Measurements from ENCODE around the gene ATP6V1G2.

Gene ATP6V1G2

DNA sequence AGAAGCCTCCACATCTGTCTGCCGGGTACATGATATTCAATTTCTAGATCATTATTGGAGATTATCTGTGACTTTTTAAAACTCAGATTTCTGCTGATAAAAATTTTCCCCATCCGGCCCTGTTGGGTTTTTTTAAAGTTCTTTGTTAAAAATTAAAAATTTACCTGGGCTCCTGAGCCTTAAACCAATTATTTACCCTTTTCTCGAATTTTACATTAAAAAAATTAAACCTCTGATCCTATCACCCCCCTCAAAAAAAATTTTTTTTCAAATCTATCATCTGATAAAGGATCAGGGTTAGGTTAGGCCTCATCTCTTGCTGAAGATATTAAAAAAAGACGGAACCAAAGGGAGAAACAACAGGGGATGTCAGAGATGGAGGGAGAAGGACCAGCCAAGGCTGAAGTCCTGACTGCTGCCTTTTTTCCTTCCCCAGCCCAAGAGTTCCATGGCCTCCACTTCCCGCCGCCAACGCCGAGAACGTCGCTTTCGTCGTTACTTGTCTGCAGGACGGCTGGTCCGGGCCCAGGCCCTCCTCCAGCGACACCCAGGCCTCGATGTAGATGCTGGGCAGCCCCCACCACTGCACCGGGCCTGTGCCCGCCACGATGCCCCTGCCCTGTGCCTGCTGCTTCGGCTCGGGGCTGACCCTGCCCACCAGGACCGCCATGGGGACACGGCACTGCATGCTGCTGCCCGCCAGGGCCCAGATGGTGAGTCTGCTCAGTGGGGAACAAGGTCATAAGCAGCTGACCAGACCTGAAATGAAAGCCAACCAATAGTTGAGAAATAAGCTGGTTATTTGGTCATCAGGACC lies 1.5 kb upstream of the ATP6V1G2 start:
- no peak for DNase-seq (ENCODE audit: low spot score)

DNA sequence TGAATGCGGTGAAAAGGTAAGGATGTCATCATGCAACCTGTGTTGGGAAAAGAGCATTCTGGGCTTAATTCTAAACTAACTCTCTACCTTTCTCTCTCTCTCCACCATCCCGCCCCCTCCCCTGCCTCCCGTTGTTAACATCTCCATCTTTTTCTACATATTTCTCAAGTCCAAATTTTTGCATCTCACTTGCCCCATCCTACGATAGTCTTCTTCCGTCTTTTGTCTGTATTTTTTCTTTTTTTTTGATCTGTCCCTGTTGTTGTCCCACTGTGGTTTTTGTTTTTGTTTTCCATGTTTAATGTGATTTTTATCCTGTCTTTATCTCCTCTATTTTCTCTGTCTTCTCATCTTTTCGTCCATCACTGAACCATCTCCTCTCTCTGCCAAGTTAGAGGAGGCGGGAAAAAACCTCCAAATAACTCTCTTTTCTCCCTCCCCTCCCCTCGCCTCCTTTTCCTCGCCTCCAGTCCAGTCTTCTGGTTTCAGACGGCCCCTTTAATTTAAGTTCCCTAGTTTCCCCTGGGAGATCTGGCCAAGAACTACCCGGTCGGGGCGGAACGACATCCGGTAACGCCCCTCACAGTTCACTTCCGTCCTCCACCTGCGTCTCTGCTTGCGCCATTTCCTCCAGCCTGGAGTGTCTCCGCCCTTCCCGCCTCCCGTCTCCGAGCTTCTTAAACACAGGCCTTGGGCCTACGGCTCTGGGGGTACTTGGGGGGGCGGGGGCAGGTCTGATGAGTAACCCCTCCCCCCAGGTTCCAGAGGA lies 734 bp upstream of the ATP6V1G2 start, which contains the start of gene NFKBIL1:
NFKBIL1 (plus strand) TSS at position 651 of the 769 bp plus-strand sequence; CDS start at position 738, 87 bp downstream.
- DNase-seq (ENCODE audit: low spot score) = peak; percentile 90

DNA sequence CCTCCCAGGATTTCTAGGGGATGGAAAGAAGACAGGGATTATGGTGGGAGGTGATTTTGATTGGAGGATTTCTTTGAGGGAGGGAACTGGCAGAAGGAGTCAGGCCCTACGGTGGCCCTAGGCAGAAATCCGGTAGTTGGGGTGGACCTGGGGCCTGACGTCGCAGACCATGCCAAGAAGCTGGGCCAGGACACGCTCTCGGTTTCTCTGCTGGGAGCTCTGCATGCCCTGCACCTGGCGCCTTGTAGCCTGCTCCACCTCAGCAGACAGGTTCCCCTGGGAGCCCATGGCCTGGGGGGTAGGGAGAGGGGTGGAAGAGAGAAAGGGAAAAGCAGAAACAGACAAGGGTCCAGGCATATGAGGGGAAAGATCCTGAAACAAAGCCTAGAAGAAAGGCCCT lies 1.1 kb downstream of the ATP6V1G2 start:
- no peak for DNase-seq (ENCODE audit: low spot score)

DNA sequence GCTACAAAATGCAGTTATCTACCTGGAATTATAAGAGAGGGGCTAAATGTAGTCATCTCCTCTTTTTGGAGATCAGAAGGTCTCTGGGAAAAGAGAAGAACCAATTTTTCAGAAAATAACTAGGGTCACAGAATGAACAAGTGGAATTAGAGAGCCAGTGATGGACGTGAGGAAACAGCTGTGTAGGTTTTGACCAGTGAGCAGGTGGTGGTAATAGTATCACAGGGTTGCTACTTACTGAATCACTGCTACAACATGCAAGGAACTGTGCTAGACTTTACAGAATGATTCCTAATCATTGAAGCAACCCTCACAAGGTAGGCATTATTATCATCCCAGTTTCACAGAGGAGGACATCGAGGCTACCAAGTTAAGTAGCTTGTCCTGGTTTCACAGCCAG lies 1.7 kb downstream of the ATP6V1G2 start:
- no peak for DNase-seq (ENCODE audit: low spot score)

DNA sequence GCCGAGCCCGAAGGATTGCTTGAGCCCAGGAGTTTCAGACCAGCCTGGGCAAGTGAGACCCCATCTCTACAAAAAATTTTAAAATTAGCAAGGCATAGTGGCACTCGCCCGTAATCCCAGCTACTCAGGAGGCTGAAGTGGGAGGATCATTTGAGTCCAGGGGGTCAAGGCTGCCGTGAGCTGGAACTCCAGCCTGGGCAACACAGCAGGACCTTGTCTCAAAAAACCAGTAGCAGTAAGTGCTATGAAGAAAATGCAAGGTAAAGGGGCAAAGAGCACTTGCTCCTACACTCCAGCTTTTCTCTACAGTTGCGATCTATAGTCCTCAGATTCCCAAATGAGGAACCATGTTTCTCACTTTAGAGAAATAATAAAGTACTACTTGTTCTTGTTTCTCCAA lies 2.8 kb downstream of the ATP6V1G2 start:
- no peak for DNase-seq (ENCODE audit: low spot score)

DNA sequence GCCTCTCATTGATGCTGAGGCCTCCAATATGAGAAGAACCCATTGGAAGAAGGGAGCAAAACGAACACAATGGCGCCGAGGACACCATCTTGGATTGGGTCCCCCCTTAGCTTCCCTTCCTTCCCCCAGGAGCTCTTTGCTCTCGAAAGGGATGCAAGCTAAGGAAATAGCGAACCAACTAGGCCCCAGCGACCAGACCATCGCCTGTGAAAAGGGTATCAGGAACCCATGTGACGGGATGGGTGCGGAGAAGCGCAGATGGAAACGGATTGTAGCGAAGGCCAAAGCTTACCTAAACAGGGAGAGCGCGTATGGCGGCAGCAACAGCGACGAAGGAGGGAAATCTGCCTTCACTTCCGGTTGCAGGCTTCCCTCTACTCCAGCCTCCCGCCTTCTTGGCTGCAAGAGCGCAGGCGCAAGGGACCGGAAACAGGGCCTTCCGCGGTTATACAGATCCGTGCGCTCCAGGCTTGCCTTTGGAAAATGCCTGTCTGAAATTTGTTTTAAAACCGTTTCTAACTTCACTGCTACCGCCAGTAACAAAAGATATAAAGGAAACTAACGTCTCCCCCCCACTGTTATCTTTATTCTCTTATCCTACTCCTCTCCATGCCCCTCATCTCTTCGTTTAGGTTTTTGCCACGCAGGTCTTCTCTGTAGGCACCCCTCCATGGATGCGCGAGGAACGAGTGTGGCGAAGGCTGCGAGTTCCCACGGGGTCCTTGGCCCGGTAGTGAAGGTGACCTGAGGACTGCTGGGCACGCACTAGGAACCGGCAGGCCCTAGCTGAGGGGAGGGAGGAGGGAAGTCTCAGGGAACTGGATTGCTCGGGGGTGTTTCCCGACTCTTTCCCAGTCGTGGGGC lies 4.5 kb downstream of the ATP6V1G2 start, which contains the start of gene DDX39B:
DDX39B (minus strand) TSS at position 346 of the 864 bp plus-strand sequence. CDS start 1,471 bp downstream, outside the sequence.
- peak; percentile 96 for DNase-seq (ENCODE audit: low spot score)

DNA sequence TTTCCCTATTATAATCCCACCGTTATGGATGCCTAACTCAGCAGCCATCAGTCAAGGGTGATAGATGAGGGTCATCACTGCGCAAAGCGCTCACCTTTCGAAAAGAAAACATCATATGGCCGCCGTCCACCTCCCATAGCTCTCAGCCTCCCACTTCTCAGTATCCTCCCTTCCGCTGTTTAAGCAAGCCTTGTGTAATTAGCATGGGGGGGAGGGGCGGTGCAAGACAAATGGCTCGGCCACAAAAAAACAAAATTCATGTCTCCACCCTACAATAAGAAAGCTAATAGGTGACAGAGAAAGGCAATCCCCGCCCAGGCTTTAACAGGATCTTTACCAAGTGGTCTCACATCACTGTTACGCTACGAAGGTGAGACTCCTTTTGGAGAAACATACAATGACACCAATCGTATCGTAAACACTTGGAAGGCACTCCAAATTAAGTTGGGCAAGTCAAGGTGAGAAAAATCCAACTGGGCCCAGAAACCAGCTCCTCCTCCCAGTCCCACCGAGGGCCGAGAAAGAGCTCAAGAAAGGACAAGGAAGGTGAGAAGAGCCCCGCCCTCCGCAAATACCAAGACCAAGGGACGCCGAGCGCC lies 5.2 kb downstream of the ATP6V1G2 start:
- peak; percentile 82 for DNase-seq (ENCODE audit: low spot score)

DNA sequence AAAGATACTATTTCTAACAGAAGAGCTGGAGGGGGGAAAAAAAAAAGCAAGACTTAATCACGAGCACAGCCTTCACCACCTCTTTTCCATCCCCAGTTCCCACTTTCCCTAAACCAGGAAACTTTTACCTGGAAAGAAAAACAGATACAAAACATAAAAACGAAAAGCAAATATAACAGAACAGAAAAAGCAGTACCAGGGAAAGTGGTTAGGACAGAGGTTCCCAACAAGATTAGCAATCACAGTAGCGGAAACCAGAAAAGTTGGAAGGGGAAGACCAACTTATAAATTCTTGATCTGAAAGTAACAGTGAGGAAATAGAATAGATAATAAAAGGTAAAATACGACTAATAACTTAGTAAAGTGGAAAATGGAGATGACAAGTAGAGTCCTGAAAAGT lies 5.8 kb downstream of the ATP6V1G2 start:
- no peak for DNase-seq (ENCODE audit: low spot score)

DNA sequence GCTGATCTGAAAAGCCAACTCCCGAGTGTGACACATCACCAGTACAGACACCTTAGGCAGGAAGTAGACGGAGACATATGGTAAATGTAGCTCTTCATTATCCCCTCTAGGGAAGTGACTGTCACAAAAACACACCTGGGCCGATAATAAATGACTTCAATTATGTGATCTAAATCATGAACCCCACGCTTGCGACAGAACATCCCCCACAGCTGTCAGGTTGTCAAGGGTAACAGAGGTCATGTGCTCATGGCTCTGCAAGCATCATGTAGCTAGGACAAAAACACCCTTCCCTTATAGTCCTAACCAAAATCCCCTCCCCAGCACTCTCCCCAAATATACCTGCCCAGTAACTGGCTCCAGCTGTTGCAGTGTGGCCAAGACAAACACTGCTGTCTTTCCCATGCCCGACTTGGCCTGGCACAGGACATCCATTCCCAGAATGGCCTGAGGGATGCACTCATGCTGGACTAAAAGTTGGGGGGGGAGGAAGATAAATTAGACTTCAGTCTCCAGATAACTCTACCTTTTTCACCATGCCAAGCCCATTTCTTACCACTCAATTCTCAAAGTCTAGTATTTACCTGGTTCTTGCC lies 7.5 kb downstream of the ATP6V1G2 start:
- peak; percentile 44 for DNase-seq (ENCODE audit: low spot score)

DNA sequence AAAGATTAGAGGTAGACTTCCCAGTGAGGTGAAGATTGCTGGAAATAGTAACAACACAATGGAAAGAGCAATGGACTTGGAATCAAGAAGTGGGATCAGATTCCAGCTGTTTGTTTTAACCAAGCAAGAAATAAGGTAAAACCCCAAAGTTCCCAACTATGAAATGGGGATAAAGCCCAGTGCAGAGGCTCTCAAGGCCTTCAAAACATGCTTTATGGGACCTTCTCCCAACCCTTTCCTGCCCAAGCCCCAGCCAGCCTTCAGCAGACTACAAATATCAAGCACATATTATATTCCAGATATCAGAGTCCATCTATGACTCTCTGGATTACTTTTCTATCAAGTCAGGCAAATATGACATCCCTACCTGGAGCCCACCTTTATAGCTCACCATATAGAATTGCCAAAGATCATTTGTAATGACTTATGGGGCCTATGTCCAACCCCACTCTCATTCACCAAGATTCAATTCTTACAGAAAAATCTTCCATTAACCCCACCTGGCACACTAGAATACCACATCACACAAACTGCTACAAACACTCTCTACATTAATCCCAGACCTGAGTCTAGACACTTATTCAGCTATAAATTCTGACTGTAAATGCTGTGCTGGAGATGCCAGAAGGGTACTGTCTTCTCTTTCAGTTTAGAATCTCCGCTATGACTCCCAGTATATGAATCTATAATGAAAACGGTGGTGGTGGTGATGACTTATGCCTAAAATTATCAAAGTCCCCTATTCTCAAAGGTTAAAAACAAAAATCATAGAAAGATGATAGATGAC lies 10.7 kb downstream of the ATP6V1G2 start:
- DNase-seq (ENCODE audit: low spot score) = no peak

DNA sequence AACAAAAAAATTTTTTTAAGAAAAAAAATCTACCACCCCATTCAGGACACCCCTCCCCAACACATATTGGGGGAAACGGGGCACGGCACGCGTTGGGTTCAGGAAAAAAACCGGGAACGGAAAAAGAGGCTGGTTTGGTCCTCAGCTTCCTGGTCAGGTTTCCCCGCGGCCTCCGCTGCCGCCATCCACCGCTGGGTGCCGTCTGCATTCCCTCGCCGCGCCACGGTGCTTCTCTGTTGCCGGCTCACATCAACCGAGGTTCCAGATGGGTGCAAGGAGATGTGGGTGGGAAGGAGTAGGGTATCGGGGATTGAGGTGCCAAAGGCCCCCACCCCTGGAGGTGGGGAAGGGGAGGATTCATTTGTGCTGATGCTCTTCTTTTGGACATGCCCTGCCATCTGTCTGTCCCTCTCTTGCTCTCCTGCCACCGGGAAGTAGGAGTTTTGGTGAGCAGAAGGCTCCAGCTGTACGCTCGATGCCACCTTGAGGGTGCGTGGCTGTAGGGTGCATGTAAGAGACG lies 11.8 kb downstream of the ATP6V1G2 start:
- no peak for DNase-seq (ENCODE audit: low spot score)

DNA sequence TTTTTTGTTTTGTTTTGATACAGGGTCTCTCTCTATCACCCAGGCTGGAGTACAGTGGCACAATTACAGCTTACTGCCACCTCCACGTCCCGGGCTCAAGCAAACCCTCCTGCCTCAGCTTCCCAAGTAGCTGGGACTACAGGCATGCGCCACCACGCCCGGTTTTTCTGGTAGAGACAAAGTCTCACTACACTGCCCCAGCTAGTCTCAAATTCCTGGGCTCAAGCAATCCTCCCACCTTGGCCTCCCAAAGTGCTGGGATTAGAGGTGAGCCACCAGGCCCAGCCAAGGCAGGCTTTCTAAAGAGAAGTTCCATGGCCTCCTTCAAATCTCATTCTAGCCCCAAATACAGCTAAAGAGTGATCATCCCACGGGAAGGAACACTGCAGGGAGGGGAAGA lies 12.4 kb downstream of the ATP6V1G2 start:
- DNase-seq (ENCODE audit: low spot score) = no peak

DNA sequence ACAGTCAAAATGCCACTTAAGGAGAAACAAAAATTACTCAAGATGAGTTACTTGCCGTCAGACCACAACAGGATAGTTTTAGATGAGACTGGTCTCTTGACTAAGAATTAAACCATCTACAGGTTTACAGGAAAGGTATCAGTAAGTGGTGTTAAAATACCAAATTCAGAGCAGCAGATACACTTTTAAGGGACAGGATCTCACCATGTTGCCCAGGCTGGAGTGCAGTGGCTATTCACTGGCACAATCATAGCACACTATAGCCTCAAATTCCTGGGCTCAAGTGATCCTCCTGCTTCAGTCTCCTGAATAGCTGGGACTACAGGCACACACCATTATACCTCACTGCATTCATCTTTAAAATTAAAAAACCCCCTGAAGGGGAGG lies 13.0 kb downstream of the ATP6V1G2 start:
- no peak for DNase-seq (ENCODE audit: low spot score)

DNA sequence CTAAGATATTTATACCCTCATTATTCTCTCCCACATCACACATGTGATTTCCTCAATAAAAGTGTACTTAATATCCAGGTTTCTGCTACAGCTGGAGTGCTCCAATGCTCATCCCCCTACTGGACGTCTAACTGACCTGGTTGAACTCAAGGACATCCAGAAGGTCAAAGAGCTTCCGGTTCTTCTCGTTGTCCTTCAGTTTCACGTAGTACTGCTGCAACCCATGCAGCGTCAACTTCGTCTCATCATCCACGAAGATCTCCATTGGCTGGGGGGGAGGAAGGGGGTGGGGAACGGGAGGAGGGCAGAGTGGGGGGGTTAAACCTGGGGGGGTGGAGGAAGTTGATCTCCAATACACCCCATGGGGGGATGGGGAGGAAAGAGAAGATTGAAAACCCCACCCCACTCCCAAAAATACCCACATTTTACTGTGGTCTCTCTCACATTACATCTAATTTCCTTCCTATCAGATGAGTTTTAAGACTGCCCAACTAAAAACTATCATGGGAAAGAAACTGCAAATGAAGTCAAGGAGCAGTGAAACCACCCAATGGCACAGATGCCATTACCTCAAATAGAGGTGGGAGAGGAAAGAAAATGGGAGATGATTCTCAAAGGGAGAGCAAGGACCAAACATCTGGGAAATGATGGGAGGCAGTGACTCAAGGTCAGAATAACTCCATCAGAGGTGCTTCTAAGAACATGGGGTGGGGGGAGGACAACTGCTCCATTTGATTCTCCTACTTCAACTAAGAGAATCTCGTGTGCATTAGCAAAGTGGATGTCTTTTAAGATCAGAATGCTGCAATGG lies 13.6 kb downstream of the ATP6V1G2 start:
- no peak for DNase-seq (ENCODE audit: low spot score)

DNA sequence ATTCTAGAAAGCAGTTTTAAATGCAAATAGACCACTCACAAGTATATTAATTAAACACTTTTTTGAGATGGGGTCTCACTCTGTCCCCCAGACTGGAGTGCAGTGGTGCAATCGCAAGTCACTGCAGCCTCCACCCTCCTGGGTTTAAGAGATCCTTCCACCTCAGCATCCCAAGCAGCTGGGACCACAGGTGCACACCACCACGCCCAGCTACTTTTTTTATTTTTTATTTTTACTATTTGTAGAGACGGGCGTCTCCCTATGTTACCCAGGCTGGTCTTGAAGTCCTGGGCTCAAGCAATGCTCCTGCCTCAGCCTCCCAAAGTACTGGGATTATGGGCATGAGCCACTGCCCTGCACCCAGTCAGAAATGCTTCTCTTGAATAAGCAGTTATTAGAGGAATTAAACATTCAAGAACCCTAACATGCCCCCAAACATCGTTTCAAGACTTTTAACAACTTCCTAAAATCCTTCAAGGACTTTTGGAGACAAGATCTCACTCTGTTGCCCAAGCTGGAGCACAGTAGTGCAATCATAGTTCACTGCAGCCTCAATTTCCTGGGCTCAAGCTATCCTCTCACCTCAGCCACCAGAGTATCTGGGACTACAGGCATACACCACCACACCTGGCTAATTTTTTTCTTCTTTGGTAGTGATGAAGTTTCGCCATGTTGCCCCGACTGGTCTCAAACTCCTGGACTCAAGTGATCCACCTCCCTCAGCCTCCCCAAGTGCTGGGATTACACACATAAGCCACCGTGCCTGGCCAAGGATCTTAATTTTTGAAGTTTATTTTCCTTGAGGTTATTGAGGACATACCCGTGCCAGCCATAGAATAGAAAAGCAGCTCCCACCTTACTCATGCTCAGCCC lies 14.4 kb downstream of the ATP6V1G2 start:
- DNase-seq (ENCODE audit: low spot score) = no peak

DNA sequence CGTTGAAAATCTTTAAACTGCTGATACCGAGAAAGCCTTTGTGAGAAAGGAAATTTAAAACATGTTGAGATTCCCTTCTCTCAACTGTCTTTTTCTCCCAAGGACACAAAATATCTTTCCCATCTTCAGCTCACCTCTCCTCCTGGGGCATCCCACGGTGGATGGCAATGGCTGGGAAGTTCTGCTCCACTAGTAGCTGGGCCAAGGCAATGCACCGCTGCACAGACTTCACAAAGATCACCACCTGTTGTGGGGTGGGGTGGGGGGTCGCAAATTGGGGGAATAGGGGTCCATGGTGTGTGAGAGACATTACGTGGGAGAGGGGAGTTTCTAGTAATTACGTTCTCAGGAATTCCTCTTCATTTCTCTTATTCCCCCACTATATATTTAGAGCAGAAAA lies 15.2 kb downstream of the ATP6V1G2 start:
- no peak for DNase-seq (ENCODE audit: low spot score)

DNA sequence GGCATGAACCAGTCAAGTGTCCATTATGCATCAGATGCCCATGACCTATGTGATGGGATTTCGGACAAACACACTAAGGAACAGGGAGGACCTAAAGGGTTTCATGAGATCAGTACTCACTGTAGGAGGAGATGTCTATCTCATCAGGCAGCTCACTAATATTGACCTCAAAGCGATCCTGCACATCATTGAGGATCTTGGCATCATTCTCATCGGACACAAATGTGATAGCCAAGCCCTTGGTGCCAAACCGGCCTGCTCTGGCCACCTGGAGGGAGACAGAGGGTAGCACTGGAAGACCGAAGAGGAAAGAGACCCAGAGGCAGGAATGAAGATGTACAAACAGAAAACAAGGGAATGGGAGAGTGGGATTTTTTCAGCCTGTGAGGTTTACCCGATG lies 15.7 kb downstream of the ATP6V1G2 start:
- no peak for DNase-seq (ENCODE audit: low spot score)

DNA sequence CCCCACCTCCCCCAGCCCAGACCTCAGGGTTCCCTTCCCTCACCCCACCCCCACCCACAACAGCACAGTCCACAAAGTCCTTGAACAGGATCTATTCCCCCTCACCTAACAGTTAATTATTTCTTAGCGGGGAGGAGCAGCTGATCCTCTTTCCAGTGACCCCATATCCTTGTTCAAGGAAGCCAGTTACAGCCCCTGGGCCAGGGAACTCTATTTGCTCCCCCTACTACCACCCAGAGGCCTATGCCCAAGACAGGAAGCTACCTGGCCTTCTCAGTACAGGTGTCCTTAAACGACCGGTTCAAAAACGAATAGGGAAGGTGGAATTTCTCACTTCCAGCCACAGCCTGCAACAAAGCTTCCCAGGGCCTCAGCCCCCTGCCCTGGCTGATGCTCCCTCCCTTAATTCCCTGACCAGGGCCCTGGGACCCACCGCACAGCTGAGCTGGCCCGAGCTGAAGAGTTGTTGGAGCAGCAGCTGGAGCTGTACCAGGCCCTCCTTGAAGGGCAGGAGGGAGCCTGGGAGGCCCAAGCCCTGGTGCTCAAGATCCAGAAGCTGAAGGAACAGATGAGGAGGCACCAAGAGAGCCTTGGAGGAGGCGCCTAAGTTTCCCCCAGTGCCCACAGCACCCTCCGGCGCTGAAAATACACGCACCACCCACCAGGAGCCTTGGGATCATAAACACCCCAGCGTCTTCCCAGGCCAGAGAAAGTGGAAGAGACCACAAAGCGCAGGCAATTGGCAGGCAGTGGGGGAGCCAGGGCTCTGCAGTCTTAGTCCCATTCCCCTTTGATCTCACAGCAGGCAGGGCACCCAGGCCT lies 16.9 kb downstream of the ATP6V1G2 start:
- no peak for DNase-seq (ENCODE audit: low spot score)
